GM18861 (cell line): Measurements from ENCODE around the gene FAM186B.

Experiments
- ATAC-seq: cut with Tn5 transposase; IDR thresholded peaks from one replicate; pipeline ENCODE4 v1.9.1; 2021; ENCODE audit not compliant: unreplicated experiment

Gene FAM186B

DNA sequence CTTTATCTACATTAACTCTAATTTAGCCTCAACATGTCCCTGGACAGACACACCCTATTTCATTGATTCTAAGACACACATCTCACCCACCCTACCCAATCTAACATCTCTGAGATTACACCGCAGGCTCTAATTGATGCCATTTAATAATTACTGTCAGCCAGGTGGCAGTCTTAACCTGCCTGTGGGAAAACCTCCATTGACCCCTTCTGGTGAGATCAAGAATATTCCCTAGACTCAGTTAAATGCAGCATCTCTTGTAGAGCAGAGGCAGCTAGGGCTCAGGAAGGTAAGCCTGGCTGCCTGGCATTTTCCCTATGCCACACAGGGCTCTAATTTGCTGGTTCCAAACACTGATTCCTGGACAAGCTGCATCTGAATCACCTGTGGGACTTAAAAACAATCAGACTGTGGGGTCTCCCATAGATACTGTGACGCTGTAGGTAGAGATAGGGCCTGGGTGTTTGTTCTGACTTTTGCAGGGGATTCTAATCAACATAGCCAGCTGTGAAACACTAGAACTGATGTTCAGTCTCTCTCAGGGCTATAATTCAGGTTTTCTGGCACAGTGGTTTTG lies 51.8 kb downstream of the FAM186B start:
- no peak for ATAC-seq

DNA sequence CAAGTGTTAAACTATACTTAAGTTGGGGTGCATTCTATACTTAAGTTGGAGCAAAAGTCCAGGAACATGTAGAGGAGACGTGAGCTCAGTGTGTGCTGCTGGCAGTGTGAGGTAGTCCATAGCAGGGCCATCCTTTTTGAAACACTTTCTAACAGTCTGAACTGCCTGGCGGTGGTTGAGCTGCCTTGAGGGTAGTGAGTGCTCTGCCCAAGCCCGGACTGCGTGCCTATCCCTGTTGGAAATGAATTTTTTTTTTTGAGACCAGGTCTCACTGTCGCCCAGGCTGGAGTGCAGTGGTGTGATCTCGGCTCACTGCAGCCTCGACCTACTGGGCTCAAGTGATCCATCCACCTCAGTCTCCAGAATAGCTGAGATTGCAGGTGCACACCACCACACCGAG lies 52.5 kb downstream of the FAM186B start:
- ATAC-seq: no peak

DNA sequence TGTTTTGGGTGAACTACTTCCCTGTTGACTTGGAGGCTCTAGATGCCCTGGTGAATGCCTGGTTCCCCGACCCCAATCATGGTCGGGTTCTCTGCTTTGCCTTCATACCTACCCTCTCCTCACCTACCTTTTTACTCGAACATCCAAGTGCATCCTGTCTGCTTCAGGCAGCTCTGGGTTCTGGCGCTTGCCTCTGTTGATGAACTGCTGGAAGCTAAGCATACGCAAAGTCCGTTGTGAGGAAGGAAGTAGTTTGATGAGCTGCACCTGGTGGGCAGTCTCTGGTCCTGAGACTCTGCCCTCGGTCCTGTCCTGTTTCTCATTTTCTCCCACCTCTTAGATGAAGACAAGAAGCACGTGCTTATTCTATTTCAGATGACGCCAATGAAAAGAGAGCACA lies 53.0 kb downstream of the FAM186B start:
- ATAC-seq: no peak

DNA sequence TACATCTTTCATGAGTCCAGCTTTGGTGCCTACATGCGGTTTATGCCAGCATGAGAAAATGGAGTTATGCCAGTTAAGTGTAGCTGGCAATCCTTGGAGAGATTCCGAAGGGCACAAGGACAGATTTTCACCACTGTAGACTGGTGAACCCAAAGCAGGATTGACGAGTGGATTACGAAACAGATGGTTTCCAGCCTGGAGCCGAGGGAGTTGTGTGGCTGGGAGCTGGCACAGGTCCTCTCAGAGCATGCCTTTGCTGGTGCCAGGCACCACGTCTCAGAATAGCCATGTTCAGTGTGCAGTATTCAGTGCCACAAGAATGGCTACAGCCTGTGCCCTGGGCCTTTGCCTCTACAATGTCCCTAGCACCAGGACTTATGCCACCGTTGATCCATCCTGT lies 53.4 kb downstream of the FAM186B start:
- ATAC-seq: no peak

DNA sequence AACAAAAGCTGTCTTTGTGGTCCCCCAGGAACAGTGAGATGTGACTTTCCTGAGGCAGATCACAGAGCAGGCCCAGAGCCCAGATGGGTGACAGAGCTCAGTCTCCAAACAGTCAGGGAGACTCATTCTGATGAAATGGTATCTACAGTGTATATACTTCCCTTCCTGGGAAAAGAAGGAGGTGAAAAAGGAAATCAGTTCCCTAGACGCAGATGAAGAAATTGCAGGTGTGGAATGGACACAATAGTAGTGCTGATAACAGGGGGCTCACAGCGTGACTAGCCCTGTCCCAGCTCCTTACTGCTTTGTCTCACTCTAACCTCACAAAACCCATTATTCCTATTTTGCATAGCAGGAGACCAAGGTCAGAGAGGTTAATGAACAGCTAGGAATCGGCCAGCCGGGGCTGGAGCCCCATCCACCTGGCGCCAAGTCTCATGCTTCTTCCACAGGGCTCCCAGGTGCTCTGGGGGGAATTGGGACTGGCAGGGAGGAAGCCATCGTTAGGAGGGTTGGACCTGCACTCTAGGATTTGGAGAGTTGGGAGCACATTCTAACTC lies 54.7 kb downstream of the FAM186B start:
- ATAC-seq: no peak

DNA sequence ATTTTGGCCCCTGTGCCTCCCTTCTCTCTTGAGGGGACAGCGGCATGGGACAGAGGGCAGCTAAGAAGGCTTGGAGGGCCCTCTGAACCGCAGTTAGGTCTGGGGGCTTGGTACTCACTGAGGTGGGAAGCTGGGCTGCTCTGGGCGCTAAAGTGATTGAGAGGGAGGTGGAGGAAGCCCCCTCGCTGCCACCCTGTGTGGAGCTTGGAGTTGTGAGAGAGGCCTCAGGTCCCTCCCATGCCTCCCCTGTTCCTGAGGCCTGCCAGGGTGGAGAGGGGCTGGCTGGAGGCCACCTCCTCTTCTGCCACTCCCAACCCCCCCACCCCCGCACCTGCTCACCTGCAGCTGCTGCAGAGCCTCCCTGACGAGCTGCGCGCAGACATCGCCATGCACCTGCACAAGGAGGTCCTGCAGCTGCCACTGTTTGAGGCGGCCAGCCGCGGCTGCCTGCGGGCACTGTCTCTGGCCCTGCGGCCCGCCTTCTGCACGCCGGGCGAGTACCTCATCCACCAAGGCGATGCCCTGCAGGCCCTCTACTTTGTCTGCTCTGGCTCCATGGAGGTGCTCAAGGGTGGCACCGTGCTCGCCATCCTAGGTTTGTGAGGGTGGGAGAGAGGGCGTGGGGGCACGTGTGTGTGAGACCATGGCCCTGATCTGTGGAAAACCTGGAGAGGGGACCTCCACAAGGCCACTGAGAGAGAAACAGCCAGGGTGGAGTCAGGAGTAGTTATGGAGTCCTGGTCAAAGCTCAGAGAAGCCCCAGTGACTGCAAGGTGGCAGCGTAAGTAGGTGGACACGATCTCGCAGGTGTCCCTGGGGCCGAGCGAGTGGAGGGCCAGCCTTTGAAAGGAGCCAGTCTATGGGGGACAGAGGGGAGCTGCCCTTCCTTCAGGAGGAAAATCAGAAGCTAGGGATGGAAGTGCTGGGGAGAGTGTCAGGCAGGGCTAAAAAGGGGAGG lies 55.4 kb downstream of the FAM186B start:
- ATAC-seq: no peak

DNA sequence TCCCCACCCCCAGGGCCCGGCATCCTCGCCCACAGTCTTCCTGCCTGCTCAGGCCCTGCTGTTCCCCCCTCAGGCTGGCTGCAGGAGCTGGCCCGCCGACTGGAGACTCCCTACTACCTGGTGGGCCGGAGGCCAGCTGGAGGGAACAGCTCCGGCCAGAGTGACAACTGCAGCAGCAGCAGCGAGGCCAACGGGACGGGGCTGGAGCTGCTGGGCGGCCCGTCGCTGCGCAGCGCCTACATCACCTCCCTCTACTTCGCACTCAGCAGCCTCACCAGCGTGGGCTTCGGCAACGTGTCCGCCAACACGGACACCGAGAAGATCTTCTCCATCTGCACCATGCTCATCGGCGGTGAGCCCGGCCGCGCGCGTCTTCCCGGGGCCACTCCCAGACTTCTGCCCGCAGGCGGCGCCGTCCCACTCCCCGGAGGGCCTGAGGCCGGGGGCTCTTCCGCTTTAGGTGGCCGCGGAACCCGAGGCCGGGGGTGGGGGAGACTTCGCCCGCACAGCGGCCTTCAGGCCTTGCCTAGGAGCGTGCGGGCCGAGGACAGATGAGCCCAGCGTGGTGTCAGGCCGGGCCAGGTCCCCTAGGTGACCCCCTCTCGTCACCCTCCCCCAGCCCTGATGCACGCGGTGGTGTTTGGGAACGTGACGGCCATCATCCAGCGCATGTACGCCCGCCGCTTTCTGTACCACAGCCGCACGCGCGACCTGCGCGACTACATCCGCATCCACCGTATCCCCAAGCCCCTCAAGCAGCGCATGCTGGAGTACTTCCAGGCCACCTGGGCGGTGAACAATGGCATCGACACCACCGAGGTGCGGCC lies 56.4 kb downstream of the FAM186B start:
- no peak for ATAC-seq

DNA sequence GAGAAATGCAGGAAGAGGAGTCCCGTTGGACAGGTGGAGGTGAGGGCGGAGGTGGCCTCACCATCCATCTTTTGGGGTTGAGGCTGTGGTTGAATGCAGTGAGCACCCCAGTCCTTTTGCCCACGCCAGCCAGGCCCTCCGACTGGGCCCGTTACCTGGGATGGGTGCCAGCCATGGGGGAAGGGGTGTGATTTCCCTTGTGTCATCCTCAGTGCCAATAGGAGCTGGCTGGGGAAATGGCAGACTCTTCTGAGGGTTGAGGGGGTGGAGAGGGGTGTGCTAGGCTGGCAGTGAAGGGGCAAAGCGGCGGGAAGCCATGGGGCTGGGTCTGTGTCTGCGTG lies 57.0 kb downstream of the FAM186B start:
- no peak for ATAC-seq

DNA sequence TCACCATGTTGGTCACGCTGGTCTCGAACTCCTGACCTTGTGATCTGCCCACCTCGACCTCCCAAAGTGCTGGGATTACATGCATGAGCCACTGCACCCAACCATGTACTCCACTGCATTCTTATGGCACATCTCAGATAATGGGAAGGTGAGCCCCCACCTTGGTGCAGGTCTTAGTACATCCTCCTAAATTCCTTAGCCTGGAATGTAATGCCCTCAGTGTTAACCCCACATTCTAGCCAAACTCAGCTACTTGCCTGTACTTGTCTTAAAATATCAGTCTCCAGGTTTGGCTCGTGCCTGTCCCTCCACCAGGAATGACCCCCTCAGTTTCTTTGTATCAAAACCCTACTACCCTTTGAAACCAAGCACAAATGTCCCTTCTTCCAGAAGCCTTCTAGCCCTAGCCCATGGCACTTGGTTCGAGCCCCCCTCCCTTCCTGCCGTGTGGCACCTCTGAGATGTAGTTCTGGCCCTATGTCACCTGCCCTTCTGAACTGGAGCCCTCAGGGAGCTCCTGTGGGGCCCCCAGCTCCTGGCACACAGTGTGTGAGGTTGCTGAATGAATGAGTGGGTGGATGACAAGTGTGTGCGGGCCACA lies 58.2 kb downstream of the FAM186B start:
- ATAC-seq: no peak

DNA sequence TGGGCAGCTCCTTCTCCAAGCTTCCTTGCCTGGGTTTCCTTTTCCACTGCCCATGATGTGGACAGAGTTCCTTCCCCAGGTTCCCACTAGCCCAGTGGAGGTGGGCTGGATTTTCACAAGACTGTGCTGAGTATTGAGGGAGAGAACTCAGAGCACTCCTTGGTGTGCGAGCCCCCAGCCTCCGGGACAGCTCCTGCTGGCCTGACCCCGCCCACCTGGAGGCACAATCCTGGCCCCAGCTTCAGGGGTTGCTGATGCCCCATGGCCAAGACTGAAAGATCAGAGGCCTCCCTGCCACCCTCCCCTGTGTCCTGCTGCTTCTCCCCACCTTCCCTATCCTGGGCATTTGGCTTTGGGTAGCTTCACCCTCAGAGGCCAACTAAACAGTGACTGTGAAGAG lies 59.0 kb downstream of the FAM186B start:
- ATAC-seq: no peak

DNA sequence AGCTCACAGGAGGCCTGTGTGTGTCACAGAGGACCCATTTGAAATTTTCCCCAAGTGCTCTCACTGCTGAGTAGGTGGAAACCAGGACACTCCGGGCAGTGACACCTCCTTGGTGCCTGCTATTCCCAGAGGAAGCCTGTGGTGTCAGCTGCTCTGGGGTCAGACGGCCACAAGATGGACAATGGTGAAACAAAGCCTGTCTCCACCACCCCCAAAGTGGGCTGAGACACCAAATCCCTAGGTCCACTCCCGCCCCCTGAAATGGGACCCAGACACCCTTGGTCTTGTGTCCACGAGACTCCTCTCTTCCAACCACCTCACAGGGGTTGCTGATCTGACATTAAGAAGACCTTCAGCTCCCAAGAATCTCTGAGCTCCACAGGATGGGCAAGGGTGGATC lies 59.6 kb downstream of the FAM186B start:
- ATAC-seq: no peak

DNA sequence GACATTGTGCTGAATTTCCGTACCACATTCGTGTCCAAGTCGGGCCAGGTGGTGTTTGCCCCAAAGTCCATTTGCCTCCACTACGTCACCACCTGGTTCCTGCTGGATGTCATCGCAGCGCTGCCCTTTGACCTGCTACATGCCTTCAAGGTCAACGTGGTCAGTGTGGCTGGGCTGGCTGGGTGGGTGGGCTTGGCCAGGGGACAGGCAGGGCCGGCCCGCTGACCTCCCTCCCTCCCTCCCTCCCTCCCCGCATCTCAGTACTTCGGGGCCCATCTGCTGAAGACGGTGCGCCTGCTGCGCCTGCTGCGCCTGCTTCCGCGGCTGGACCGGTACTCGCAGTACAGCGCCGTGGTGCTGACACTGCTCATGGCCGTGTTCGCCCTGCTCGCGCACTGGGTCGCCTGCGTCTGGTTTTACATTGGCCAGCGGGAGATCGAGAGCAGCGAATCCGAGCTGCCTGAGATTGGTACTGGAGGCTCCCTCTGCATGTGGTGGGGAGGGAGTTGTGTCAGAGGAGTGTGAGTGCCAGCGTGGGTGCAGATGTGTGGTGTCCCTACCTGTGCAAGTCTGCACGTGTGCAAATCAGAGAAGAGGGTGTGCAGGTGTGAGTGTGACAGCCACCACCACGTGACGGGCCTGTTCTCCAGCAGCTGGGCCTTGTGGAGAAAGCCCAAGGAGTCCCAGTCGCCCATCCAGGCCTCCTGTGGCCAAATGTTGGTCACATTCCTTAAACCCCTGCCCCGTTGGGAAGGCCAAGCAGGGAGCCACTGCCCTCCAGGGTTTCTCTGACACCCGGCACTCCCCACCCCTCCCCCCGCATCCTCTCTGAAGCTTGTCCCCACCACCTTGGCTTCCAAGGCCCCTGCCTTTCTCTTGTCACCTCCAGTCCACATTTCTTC lies 61.3 kb downstream of the FAM186B start:
- ATAC-seq: no peak

DNA sequence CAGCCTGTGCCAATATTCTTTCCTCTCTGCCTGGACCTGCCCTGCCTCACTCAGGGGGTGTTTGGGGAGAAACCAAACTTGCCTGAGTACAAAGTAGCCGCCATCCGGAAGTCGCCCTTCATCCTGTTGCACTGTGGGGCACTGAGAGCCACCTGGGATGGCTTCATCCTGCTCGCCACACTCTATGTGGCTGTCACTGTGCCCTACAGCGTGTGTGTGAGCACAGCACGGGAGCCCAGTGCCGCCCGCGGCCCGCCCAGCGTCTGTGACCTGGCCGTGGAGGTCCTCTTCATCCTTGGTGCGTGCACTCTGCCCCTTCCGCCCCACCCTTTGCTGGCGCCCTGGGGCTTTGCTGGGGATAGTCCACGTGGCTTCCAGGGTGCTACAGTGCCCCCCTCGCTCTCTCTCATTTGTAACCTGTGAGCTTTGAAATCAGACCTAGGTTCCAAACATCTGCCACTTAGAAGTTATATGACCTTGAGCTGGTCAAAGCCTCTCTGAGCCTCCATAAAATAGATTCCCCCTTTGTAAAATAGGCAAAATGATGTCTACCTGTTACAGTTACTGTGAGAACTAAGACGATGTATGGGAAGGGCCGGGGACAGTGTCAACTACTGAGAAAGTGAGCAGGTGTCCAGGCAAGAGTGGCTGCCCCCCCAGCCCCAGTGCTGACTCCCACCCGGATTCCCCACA lies 62.1 kb downstream of the FAM186B start:
- ATAC-seq: no peak

DNA sequence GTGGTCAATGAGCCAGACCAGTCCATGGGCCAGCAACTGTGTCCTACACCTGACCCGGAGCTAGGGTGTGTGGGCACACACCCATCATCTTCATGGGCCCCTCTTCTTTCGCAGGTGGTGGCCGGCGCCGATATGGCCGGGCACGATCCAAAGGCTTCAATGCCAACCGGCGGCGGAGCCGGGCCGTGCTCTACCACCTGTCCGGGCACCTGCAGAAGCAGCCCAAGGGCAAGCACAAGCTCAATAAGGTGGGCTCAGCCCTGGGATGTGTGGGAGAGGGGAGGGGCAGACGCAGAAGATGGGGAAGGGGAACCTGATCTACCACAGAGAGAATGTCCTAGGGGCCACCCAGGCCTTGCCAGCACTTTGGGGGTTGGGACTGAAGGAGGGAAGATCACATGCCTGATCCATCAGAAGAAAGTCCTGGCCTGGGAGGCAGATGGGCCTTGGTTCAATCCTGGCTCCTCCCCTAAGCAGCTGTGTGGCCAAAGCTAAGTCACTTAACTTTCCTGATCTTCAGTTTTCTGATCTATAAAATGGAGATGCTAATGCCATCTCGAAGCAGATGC lies 62.8 kb downstream of the FAM186B start:
- no peak for ATAC-seq

DNA sequence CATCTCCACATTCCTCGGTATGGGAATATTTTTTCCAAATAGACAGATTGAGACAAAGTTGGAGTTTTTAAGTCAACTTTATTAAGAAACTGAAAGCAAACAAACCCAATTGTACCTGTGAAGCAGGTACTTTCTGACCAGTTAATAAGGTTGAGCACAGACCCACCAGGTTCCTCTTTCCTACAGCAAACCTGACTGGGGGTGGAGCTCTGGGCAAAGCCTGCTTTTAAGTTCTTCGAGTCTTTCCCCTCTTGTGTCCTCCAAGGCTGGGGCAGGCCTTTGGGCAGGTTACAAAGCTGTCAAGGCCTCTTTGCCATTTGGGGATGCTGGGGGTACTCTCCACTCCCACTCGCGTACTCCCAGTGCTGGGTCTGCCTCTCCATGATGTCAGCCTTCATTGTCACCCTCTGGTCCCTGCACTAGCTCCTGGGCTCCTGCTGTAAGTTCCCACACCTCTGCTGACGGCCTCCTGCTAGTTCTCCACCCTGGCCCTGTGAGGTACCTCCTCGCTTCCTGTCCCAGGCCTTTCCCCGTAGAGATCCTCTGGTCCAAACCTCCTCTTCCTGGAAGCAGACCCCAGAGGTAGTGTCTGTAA lies 63.4 kb downstream of the FAM186B start:
- ATAC-seq: no peak

DNA sequence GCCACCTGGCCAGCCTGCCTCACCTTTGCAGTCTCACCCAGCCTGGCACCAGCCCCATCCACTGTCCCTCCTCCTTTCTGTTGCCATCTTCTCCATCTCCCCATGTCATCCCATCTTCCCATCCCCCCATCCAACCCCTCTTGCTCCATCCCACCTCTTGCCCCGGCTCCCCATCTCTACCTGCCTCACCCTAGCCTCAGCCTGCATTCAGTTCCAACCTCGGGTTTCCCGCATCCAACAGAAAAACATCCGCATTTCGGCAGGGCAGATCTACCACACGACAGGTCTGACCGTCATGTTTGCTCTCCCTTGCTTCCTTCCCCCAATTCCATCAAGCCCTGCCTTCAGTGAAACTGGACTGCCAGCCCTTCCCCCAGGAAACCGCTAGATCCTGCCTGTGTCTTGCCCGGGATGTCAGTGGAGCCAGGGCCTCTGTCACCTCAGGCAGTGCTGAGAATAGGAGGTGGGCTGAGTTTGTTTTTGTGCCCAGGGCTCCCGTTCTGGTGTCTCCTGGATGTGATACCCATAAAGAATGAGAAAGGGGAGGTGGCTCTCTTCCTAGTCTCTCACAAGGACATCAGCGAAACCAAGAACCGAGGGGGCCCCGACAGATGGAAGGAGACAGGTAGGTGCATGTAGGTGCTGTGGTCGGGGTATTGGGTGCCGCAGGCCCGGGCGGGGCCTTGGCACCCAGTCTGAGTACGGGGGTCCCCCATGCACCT lies 64.1 kb downstream of the FAM186B start:
- ATAC-seq: no peak

DNA sequence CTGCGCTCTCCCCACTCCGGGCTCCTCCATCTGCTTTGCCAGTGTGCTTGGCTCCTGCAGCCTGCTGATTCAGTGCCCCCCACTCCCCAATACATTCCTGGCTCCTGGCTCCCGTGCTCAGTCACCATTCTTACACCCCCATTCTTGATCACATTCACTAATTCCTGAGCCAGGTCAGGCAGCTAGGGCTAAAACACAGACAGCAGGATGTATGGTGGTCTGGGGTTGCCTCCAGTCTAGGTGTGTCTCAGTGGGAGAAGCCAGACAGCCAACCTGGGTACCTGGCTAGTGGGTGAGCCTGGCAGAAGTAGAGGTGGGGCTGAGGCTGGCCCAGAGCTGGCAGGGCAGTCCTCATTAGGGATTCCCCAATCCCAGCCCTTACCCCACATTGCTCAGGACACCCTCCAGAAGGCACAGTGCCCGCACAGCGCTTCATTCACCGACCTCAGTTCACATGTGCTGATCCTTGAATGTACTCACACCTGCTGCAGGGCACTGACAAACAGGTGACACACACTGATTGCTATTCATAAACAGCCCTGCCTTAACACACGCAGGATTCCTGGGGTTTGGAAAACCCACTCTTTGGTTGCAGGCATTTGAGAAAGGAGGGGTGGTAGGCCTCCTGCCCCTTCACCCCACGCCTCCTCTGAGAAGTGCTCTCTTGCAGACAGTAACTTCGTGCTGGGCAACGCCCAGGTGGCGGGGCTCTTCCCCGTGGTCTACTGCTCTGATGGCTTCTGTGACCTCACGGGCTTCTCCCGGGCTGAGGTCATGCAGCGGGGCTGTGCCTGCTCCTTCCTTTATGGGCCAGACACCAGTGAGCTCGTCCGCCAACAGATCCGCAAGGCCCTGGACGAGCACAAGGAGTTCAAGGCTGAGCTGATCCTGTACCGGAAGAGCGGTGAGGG lies 65.0 kb downstream of the FAM186B start:
- ATAC-seq: no peak
